SU-DHL-6 (cell line): ENCODE results near the gene ARHGAP4.

Experiments used
- H2AFZ ChIP-seq: fragments of 200-600 bp; sonication (generic); 2 replicates; pipeline ENCODE4 v1.6.1; 2014; ENCODE audit warnings: low read depth, mild to moderate bottlenecking, moderate library complexity, mixed read lengths, antibody characterized with exemption, low read length; ENCODE audit not compliant: severe bottlenecking
- H3F3A ChIP-seq: fragments of 200-600 bp; shearing (Covaris generic); 2 replicates; pipeline ENCODE4 v1.6.0; 2016; ENCODE audit warnings: antibody characterized with exemption, mild to moderate bottlenecking; ENCODE audit not compliant: insufficient read depth
- H3K27ac ChIP-seq: fragments of 200-600 bp; sonication (generic); 2 replicates; pipeline ENCODE4 v1.5.1; 2016; ENCODE audit warnings: low read depth, mild to moderate bottlenecking, low read length, moderate library complexity, mixed read lengths
- H3K27me3 ChIP-seq: fragments of 200-600 bp; sonication (generic), shearing (Covaris generic); 2 replicates; pipeline ENCODE4 v1.6.0; 2014; ENCODE audit warnings: mild to moderate bottlenecking, low read length
- H3K36me3 ChIP-seq: fragments of 200-600 bp; sonication (generic); 2 replicates; pipeline ENCODE4 v1.6.1; 2014; ENCODE audit warnings: mild to moderate bottlenecking, low read length, mixed read lengths
- H3K4me2 ChIP-seq: fragments of 300-600, 200-600 bp; shearing (Covaris generic), sonication (generic); 2 replicates; pipeline ENCODE4 v1.6.0; 2014; ENCODE audit warnings: low read length, low read depth, mild to moderate bottlenecking; ENCODE audit not compliant: poor library complexity, severe bottlenecking
- H3K4me3 ChIP-seq: fragments of 200-600 bp; sonication (generic); 2 replicates; pipeline ENCODE4 v1.5.1; 2014; ENCODE audit warnings: antibody characterized with exemption, low read length, mild to moderate bottlenecking, mixed read lengths; ENCODE audit not compliant: insufficient read depth, poor library complexity, severe bottlenecking
- H3K79me2 ChIP-seq: fragments of 200-600 bp; sonication (generic); 2 replicates; pipeline ENCODE4 v1.6.1; 2014; ENCODE audit warnings: mild to moderate bottlenecking, low read length, moderate library complexity; ENCODE audit not compliant: insufficient read depth
- H3K9ac ChIP-seq: fragments of 200-600 bp; sonication (generic); 2 replicates; pipeline ENCODE4 v1.7.0; 2014; ENCODE audit warnings: mild to moderate bottlenecking, low read length
- H3K9me2 ChIP-seq: fragments of 200-600 bp; sonication (generic); replicated peaks from 2 replicates; pipeline ENCODE4 v1.6.1; 2014; ENCODE audit warnings: low read length; ENCODE audit not compliant: insufficient read depth
- H3K9me3 ChIP-seq: fragments of 200-600 bp; sonication (generic); 2 replicates; pipeline ENCODE4 v1.6.1; 2014; ENCODE audit warnings: low read length, mixed read lengths; ENCODE audit not compliant: insufficient read depth
- H4K20me1 ChIP-seq: fragments of 200-600 bp; sonication (generic); 2 replicates; pipeline ENCODE4 v1.6.1; 2014; ENCODE audit warnings: low read depth, mild to moderate bottlenecking, antibody characterized with exemption, low read length, moderate library complexity, mixed read lengths
- CTCF ChIP-seq: fragments of 200-600 bp; sonication (generic); IDR thresholded peaks from one replicate; pipeline ENCODE4 v1.5.1; 2017; ENCODE audit warnings: antibody characterized with exemption, mild to moderate bottlenecking, low read length, moderate library complexity; ENCODE audit not compliant: insufficient read depth, poor library complexity, severe bottlenecking
- EZH2phosphoT487 ChIP-seq: fragments of 200-600 bp; sonication (generic), shearing (Covaris generic); conservative IDR thresholded peaks from 2 replicates; pipeline ENCODE4 v1.6.1; 2018; ENCODE audit warnings: mild to moderate bottlenecking, antibody characterized with exemption, low read length, moderate library complexity, mixed read lengths

ARHGAP4 gene

GRCh38 chrX:153910446-153910845 is 15.6 kb downstream of the ARHGAP4 start:
- Histone ChIP-seq H2AFZ (no peak overlapping the region), H3K36me3 (no peaks in the 10 kb centered on the region), H3K4me2 (no peak overlapping the region), H3F3A (no peaks in the 10 kb centered on the region), H3K9me3 (no peaks in the 10 kb centered on the region), H4K20me1 (no peaks in the 10 kb centered on the region), H3K4me3 (no peak overlapping the region), H3K27me3 (no peaks in the 10 kb centered on the region), H3K9ac (no peak overlapping the region), H3K9me2 (no peaks in the 10 kb centered on the region), H3K79me2 (no peaks in the 10 kb centered on the region), H3K27ac (no peak overlapping the region)
- TF ChIP-seq CTCF: no peak

GRCh38 chrX:153909980-153910360 is 16.1 kb downstream of the ARHGAP4 start:
- Histone ChIP-seq H3F3A (no peaks in the 10 kb centered on the region), H3K9me3 (no peaks in the 10 kb centered on the region), H3K79me2 (no peaks in the 10 kb centered on the region), H3K4me3 (no peak overlapping the region), H3K27me3 (no peaks in the 10 kb centered on the region), H2AFZ (no peak overlapping the region), H3K9ac (no peak overlapping the region), H3K36me3 (no peaks in the 10 kb centered on the region), H3K27ac (no peak overlapping the region), H3K9me2 (no peaks in the 10 kb centered on the region), H4K20me1 (no peaks in the 10 kb centered on the region), H3K4me2 (no peak overlapping the region)
- TF ChIP-seq EZH2phosphoT487: no peak
- TF ChIP-seq CTCF: no peak

- H3K36me3 ChIP-seq: no peaks in the 10 kb centered on the region
Observed at GRCh38 chrX:153909024-153909979, 16.8 kb downstream of the ARHGAP4 start.

More at GRCh38 chrX:153909024-153909979, 16.8 kb downstream of the ARHGAP4 start:
- Histone ChIP-seq H3F3A (no peaks in the 10 kb centered on the region), H3K4me3 (no peak overlapping the region), H4K20me1 (no peaks in the 10 kb centered on the region), H3K9ac (no peak overlapping the region), H3K4me2 (no peak overlapping the region), H3K27me3 (no peaks in the 10 kb centered on the region), H3K9me3 (no peaks in the 10 kb centered on the region), H2AFZ (no peak overlapping the region), H3K27ac (no peak overlapping the region), H3K9me2 (no peaks in the 10 kb centered on the region), H3K79me2 (no peaks in the 10 kb centered on the region)
- TF ChIP-seq EZH2phosphoT487 (no peak), CTCF (no peak)
